Duodenal mucosa (tissue), 2 donors: ENCODE results near the gene UBTD1.
A peak's percentile ranks its signal among the peaks of the same experiment; 100 is the strongest.
"Not testable (repeated sequence)": the region's sequence is repeated elsewhere in the genome, so short reads cannot be mapped to it uniquely, and the experiment has no call there.

Experiments
- H3K27ac ChIP-seq: one replicate; pipeline ENCODE4 v1.7.0; 2013; ENCODE audit warnings: low read depth, low read length
- H3K27me3 ChIP-seq, 2 donors: one replicate each; pipeline ENCODE4 v1.7.0; 2013; ENCODE audit warnings: low read length in 2 of 2, control low read depth in 1 of 2; ENCODE audit not compliant: insufficient read depth in 2 of 2, control insufficient read depth in 1 of 2
- H3K36me3 ChIP-seq, 2 donors: one replicate each; pipeline ENCODE4 v1.7.0; 2013; ENCODE audit warnings: low read length in 2 of 2, control low read depth in 1 of 2; ENCODE audit not compliant: insufficient read depth in 2 of 2, control insufficient read depth in 1 of 2
- H3K4me1 ChIP-seq, 2 donors: one replicate each; pipeline ENCODE4 v1.7.0; 2013; ENCODE audit warnings: low read length in 2 of 2, control low read depth in 1 of 2; ENCODE audit not compliant: insufficient read depth in 2 of 2, control insufficient read depth in 1 of 2
- H3K4me3 ChIP-seq, 2 donors: one replicate each; pipeline ENCODE4 v1.7.0; 2013; ENCODE audit warnings: low read length in 2 of 2, low read depth in 1 of 2
- H3K9ac ChIP-seq, 2 donors: one replicate each; pipeline ENCODE4 v1.7.0; 2013; ENCODE audit warnings: low read length in 2 of 2, low read depth in 1 of 2
- H3K9me3 ChIP-seq, 2 donors: one replicate each; pipeline ENCODE4 v1.7.0; 2013; ENCODE audit warnings: low read length in 2 of 2, control low read depth in 1 of 2; ENCODE audit not compliant: control insufficient read depth in 1 of 2

UBTD1 gene

DNA sequence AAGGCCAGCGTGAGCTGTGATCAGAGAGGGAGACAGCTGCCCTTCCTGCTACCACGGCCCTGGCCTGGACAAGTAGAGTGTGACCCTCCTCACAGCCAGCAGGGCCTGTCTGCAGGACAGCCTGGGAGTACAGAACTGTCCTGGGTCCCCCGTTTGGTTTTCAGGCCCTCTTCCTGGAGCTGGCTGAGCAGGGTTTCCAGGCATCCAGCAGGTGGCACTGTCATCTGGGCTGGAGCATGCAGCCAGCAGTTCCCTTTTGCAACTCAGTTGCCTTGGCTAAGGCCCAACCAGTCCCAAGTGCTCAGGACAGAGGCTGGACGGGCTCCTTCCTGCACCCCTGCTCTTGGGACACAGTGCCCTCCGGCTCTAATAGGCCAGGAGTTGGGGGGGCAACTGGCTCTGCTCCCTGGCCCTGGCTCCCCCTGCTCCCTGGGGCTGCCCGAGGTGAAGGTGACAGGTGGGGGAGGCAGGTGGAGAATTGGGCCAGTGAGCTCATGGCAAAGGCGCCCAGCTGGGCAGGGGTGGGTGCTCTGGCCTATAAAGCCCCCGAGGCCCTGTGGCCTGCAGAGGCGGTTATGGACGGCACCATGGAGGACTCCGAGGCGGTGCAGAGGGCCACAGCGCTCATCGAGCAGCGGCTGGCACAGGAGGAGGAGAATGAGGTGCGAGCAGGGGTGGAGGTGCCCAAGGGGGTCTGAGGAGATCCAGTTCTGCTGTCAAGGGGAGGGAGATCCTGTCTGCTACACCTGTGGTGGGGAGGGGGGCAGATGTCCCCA, 73.7 kb downstream of the UBTD1 start, which contains the start of gene ANKRD2:
Gene ANKRD2 (plus strand): TSS at position 566 of the 776 bp plus-strand sequence. CDS start 10 bp downstream, at position 576.
- Histone ChIP-seq H3K4me1 (peaks cover 8 to 9% of the 10 kb centered on the region in 2 donors), H3K36me3 (no peaks in the 10 kb centered on the region), H3K4me3 (no peak within 1 kb of the TSS), H3K27me3 (no peaks in the 10 kb centered on the region), H3K27ac (peak within 1 kb of the TSS; percentile 47), H3K9ac (peak within 1 kb of the TSS in 1 of 2 donors; percentile 19), H3K9me3 (no peaks in the 10 kb centered on the region)

DNA sequence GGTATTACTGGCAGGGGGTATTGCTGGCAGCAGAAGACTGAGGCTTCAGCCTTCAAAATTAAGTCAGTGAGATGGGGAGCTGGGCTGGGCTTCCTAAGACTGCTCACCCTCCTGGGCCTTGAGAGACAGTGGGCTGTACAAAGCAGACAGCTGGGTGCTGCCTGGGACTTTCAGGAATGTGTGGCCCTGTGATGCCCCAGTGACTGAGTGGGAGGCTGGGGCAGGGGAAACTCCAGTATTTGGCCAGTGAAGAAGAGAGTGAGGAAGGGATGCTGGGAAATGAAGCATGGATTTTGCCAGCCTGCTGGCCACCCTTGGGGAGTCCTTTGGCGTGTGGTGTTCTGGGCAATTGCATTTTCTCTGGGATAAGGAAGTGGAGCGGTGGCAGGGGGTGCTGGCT, 74.3 kb downstream of the UBTD1 start:
- Histone ChIP-seq H3K27me3 (no peaks in the 10 kb centered on the region), H3K4me1 (peaks cover 8 to 9% of the 10 kb centered on the region in 2 donors), H3K9ac (no peak overlapping the region), H3K36me3 (no peaks in the 10 kb centered on the region), H3K4me3 (no peak overlapping the region), H3K27ac (no peak overlapping the region), H3K9me3 (no peaks in the 10 kb centered on the region)

DNA sequence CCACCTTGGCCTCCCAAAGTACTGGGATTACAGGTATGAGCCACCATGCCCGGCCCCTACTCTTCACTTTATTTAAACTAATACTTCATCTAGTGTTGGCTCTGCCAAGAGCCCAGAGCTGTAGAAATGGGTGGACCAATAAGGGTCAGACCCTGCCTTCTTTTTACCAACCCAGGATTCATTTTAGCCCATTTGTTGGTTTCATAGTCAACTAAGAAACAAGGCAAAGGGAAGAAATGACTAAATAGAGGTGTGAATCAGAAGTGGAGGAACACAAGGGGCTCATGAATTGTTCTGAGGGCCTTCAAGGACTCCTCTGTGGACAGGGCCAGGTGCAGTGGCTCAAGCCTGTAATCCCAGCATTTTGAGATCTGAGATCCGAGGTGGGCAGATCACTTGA, 74.9 kb downstream of the UBTD1 start:
- Histone ChIP-seq H3K27ac (no peak overlapping the region), H3K27me3 (peaks cover 0 to 4% of the 10 kb centered on the region in 2 donors), H3K9ac (no peak overlapping the region), H3K36me3 (no peaks in the 10 kb centered on the region), H3K9me3 (no peaks in the 10 kb centered on the region), H3K4me3 (no peak overlapping the region), H3K4me1 (peaks cover 8 to 9% of the 10 kb centered on the region in 2 donors)

DNA sequence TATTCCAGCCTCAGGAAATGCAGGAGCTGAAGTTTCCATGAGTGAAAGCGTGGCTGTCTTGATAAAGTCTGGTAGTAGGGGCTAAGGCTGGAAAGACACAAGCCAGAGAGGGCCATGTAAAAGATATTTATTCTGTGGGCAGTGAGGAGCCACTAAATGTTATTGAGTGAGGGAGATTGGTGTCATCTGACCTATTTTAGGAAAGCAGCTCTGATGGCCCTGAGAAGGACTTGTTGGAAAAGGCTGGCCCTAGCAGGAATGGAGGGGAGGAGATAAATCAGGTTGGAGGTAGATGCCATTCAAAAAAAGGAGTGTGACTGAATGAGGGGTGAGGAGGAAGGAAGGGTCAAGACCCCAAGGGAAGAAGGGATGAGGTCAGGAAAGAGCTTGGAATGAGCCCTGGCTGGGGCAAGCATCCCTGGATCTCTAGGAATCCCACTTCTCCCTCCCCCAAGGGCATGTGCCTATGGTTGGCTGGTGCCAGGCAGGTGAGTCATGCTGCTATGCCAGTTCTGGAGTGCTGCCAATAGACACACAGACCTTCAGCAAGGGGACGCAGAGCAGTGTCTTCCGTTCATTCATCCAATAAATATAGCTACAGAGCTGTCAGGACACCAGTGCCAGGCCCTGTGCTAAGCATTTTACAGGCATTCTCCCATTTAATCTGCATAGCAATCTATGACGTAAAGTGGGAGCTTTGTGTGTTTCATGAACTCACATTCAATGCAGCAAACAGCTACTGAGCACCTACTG, 75.8 kb downstream of the UBTD1 start:
- H3K27me3 ChIP-seq = peaks cover 0 to 5% of the 10 kb centered on the region in 2 donors
- no peak overlapping the region for H3K4me3 ChIP-seq
- H3K4me1 ChIP-seq = peaks cover 8 to 9% of the 10 kb centered on the region in 2 donors
- H3K27ac ChIP-seq = no peak overlapping the region
- no peak overlapping the region for H3K9ac ChIP-seq
- H3K36me3 ChIP-seq = no peaks in the 10 kb centered on the region
- H3K9me3 ChIP-seq = no peaks in the 10 kb centered on the region

DNA sequence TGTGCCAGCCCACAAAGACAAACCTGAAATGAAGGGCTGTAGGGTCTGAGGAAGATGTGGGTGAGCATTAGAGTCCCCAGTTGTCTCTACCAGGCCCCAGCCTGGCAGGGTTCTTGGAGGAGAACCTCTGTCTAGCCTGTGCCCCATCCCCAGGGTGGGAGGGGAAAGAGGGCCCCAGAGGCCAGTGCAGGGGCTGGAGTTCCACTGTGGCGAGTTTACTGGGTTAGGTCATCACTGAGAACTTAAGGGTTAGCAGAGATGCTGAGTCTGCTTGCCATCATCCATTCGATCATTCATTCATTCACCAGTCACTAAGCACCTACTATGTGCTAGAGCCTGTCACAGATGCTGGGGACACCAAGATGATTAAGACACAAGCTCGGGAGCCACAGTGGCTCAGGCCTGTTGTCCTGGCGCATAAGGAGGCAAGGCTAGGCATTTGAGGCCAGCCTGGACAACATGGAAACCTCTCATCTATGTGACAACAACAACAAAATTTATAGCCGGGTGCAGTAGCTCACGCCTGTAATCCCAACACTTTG, 76.5 kb downstream of the UBTD1 start:
- no peak overlapping the region for H3K27ac ChIP-seq
- H3K36me3 ChIP-seq = no peaks in the 10 kb centered on the region
- peaks cover 0 to 5% of the 10 kb centered on the region in 2 donors for H3K27me3 ChIP-seq

DNA sequence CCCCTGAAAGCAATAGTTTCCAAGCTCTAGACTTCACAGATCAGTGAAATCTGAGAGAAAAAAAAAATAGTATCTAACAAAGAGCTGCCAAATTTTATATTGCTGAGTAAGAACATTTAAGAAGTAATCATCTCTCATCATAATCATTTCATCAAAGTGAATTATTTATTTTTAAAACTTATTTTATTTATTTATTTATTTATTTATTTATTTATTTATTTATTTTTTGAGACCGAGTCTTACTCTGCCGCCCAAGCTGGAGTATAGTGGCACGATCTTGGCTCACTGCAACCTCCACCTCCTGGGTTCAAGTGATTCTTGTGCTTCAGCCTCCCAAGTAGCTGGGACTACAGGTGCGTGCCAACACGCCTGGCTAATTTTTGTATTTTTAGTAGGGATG, 77.8 kb downstream of the UBTD1 start:
- not testable (repeated sequence) for H3K4me3 ChIP-seq, H3K27me3 ChIP-seq, H3K36me3 ChIP-seq, H3K9ac ChIP-seq, H3K9me3 ChIP-seq, H3K4me1 ChIP-seq, H3K27ac ChIP-seq

More for the DNA sequence above, 76.5 kb downstream of the UBTD1 start:
- Histone ChIP-seq H3K9me3 (no peaks in the 10 kb centered on the region), H3K4me1 (peaks cover 8 to 9% of the 10 kb centered on the region in 2 donors), H3K4me3 (no peak overlapping the region), H3K9ac (no peak overlapping the region)

DNA sequence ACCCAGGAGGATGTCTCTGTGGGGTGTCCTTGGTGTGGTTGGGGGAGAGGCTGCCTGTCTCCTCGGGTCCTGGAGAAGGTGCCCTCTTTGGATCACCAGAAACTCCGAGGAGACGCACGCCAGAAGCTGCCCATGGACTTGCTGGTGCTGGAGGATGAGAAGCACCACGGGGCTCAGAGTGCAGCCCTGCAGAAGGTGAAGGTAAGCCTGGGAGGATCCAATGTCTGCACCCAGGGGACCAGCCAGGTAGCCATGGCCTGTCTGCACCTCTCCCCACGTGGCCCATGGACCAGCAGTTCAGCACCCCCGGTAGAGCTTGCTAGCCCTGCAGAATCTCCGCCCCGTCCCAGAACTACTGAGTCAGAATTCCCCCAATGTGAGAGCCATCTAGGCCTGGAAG, 79.0 kb downstream of the UBTD1 start:
- Histone ChIP-seq H3K4me1 (peaks cover 0 to 3% of the 10 kb centered on the region in 2 donors), H3K27me3 (peaks cover 0 to 5% of the 10 kb centered on the region in 2 donors), H3K4me3 (no peak overlapping the region), H3K36me3 (no peaks in the 10 kb centered on the region), H3K9me3 (no peaks in the 10 kb centered on the region), H3K9ac (no peak overlapping the region), H3K27ac (no peak overlapping the region)

DNA sequence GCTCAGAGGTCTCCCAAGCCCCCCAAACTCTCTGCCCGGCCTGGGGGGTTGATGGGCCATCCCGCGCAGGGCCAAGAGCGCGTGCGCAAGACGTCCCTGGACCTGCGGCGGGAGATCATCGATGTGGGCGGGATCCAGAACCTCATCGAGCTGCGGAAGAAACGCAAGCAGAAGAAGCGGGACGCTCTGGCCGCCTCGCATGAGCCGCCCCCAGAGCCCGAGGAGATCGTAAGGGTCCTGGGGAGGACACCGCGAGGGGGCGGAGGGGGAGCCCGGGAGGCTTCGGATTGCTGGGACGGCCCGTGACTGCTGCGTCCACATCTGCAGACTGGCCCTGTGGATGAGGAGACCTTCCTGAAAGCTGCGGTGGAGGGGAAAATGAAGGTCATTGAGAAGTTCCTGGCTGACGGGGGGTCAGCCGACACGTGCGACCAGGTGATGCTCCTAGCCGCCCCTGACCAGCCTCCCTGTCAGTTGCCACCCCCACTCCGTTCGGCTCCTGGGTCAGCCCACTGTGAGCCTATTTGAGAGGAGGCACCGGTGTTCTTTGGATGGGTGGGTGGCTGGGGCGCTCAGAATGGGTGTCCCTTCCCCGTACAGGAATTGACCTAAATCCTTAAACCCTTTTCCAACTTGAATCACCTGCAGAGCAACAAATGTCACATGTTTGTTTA, 79.6 kb downstream of the UBTD1 start:
- no peak overlapping the region for H3K9ac ChIP-seq
- no peak overlapping the region for H3K27ac ChIP-seq
- peaks cover 0 to 5% of the 10 kb centered on the region in 2 donors for H3K27me3 ChIP-seq
- H3K4me3 ChIP-seq = no peak overlapping the region
- no peaks in the 10 kb centered on the region for H3K36me3 ChIP-seq
- H3K4me1 ChIP-seq = peaks cover 0 to 3% of the 10 kb centered on the region in 2 donors
- H3K9me3 ChIP-seq = no peaks in the 10 kb centered on the region

DNA sequence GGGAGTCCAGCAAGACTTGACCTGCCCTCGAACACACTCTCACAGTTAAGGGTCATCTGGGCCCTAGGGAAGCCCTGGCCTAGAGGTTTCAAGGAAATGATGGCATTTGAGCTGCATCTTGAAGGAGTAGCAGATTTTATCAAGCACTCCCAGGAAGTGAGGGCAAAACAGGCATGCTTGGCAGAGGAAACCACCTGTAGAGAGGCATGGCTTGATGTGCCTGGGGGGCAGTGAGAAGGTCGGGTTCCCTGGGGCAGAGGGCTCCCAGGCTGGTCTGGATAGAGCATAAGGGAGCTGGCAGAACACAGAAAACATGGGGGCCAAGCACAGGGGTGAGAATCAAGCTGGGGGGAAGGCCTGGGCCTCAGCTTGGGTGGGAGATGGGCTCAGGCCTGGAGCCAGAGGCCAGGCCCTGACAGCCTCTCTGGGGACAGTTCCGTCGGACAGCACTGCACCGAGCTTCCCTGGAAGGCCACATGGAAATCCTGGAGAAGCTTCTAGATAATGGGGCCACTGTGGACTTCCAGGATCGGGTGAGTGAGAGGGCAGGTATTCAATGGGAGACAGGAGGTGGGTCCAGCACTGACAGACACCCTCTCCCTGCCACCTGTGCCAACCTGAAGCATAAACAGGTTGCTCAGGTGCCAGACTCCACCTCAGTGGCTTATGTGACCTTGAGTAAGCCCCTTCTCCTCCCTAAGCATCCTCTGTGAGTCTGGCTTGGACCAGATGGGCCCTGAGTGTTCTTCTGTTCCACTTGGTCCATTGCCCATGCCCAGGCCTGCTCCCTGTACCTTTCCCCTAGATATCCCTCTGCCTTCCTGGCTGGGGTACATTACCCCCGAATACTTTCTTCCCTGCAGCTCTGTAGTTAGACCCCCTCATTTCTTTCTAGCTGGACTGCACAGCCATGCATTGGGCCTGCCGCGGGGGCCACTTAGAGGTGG, 82.0 kb downstream of the UBTD1 start:
- Histone ChIP-seq H3K4me1 (no peaks in the 10 kb centered on the region), H3K9ac (no peak overlapping the region), H3K36me3 (no peaks in the 10 kb centered on the region), H3K27me3 (peaks cover 0 to 5% of the 10 kb centered on the region in 2 donors), H3K9me3 (no peaks in the 10 kb centered on the region), H3K4me3 (no peak overlapping the region), H3K27ac (no peak overlapping the region)
